ENCODE results near the gene SMIM17. TPM values are rescaled to one million over a fixed set of nuclear protein-coding genes. Genes with fewer than 3 reads are reported as not detected.
A peak's percentile ranks its signal among the peaks of the same experiment; 100 is the strongest.

Gene SMIM17
- total and polyA plus RNA-seq, 4 donors, result 0.28 TPM; not detected in 3

- Histone ChIP-seq H3K4me1 (ENCODE audit: control insufficient read depth in 4 of 4, insufficient read depth in 4 of 4, low read length in 3 of 4) (no peaks in the 10 kb centered on the region), H3K36me3 (ENCODE audit: control insufficient read depth in 4 of 4, insufficient read depth in 3 of 4, low read depth in 1 of 4, low read length in 3 of 4) (no peaks in the 10 kb centered on the region), H3K9ac (ENCODE audit: low read depth in 1 of 2, low read length in 2 of 2) (no peak overlapping the region), H3K4me3 (ENCODE audit: low read depth in 1 of 3, low read length in 3 of 3) (no peak overlapping the region), H3K9me3 (ENCODE audit: control insufficient read depth in 4 of 4, low read length in 3 of 4) (peaks cover 17 to 42% (median 32%) of the 10 kb centered on the region in 4 donors), H3K27ac (ENCODE audit: low read depth in 1 of 2, low read length in 2 of 2) (no peak overlapping the region), H3K27me3 (ENCODE audit: control insufficient read depth in 4 of 4, insufficient read depth in 4 of 4, low read length in 3 of 4) (peaks cover 0 to 9% (median under 1%) of the 10 kb centered on the region in 4 donors)
- DNase-seq (ENCODE audit: low spot score), result no peak
- TF ChIP-seq FOXA1 (IDR thresholded peaks at IDR 0.05) (no peak), CTCF (IDR thresholded peaks at IDR 0.05; ENCODE audit: low read depth, low read length, missing input control) (no peak), FOXA2 (IDR thresholded peaks at IDR 0.05) (no peak), NR2F2 (IDR thresholded peaks at IDR 0.05) (no peak), TAF1 (conservative IDR thresholded peaks at IDR 0.05) (no peak), RAD21 (IDR thresholded peaks at IDR 0.05) (no peak), HNF4G (IDR thresholded peaks at IDR 0.05) (no peak), ATF3 (IDR thresholded peaks at IDR 0.05) (no peak), GABPA (IDR thresholded peaks at IDR 0.05 in 1 of 2, conservative IDR thresholded peaks at IDR 0.05 in 1 of 2) (no peak)
- 23% methylated on average over 25 of the region's 25 CpGs for WGBS
Measured at GRCh38 chr19:56643460-56643955, 549 bp downstream of the SMIM17 start.

GRCh38 chr19:56654151-56654550, 11.2 kb downstream of the SMIM17 start:
- no peaks in the 10 kb centered on the region for H3K4me1 ChIP-seq (ENCODE audit: control insufficient read depth in 4 of 4, insufficient read depth in 4 of 4, low read length in 3 of 4)
- WGBS, result 65% methylated on average over 3 of the region's 3 CpGs
- no peaks in the 10 kb centered on the region for H3K27me3 ChIP-seq (ENCODE audit: control insufficient read depth in 4 of 4, insufficient read depth in 4 of 4, low read length in 3 of 4)
- H3K9me3 ChIP-seq (ENCODE audit: control insufficient read depth in 4 of 4, low read length in 3 of 4), result peaks cover 1 to 36% (median 15%) of the 10 kb centered on the region in 4 donors
- H3K4me3 ChIP-seq (ENCODE audit: low read depth in 1 of 3, low read length in 3 of 3), result peak overlapping the region in 1 of 3 donors; percentile 13
- H3K36me3 ChIP-seq (ENCODE audit: control insufficient read depth in 4 of 4, insufficient read depth in 3 of 4, low read depth in 1 of 4, low read length in 3 of 4), result no peaks in the 10 kb centered on the region
- TF ChIP-seq MAX (IDR thresholded peaks at IDR 0.05) (no peak), REST (IDR thresholded peaks at IDR 0.05) (no peak), SP1 (IDR thresholded peaks at IDR 0.05) (no peak)
- H3K9ac ChIP-seq (ENCODE audit: low read depth in 1 of 2, low read length in 2 of 2), result no peak overlapping the region
- DNase-seq (ENCODE audit: low spot score), result no peak
- H3K27ac ChIP-seq (ENCODE audit: low read depth in 1 of 2, low read length in 2 of 2), result no peak overlapping the region

All from liver (tissue), 9 donors.